K562 (cell line): ENCODE measurements around the gene BCL11A. TPM values are rescaled to one million over a fixed set of nuclear protein-coding genes. Genes with fewer than 3 reads are reported as not detected.
A peak's percentile ranks its signal among the peaks of the same experiment; 100 is the strongest.

Experiments
- ATAC-seq: fragments of 200-7000 bp; cut with Tn5 transposase; 3 replicates; pipeline ENCODE4 v1.9.1; 2020; ENCODE audit warnings: moderate library complexity
- BruUV-seq: library from RNA; stranded (reverse); fragments of 400-500 nt; replicated peaks from 2 replicates; lab custom pipeline; 2021; lab: Mats Ljungman, UMichigan
- CTCF ChIA-PET: fragments of 300-600 bp; formaldehyde crosslinking; extraction: SDS; loops from one replicate; lab custom pipeline; 2021; ENCODE audit warnings: low intra/inter-chr PET ratio; lab: Yijun Ruan, JAX
- POLR2A ChIA-PET: fragments of 300-600, 350-650 bp; sonication (Branson Sonifier 250); formaldehyde crosslinking; extraction: SDS; loops from one replicate; lab custom pipeline; 2021; ENCODE audit warnings: antibody characterized with exemption, inconsistent platforms; lab: Yijun Ruan, JAX
- DNase-seq, 4 experiments: peaks; one replicate each; pipeline versions ENCODE4 v3.0.0 to v3.0.0-alpha.2; 2011 to 2018; ENCODE audit warnings: low spot score in 3 of 4, mixed read lengths in 3 of 4; ENCODE audit errors: extremely low read depth in 1 of 4
- FAIRE-seq: peaks from 2 replicates; lab custom pipeline; 2011; peaks lifted over from hg19 to GRCh38; lab: Jason Lieb, UNC
- H2AFZ ChIP-seq: 2 replicates; pipeline ENCODE4 v1.6.0; 2011; ENCODE audit warnings: low read depth, low read length, control low read depth, inconsistent platforms
- H3K27ac ChIP-seq: fragments of 200-600 bp; 3 replicates; pipeline ENCODE4 v1.8.0; 2011; ENCODE audit warnings: low read depth, mild to moderate bottlenecking, control low read depth, inconsistent platforms, low read length, moderate library complexity, mixed read lengths; ENCODE audit errors: extremely low read depth
- H3K27me3 ChIP-seq, 2 experiments: fragments of 300-600 bp in 1 of 2; 2 replicates in 1 of 2; 3 replicates in 1 of 2; pipeline versions ENCODE4 v1.6.0 to v1.8.0; 2011; ENCODE audit warnings: inconsistent platforms in 2 of 2, low read length in 2 of 2, mild to moderate bottlenecking in 1 of 2, mixed read lengths in 1 of 2, moderate library complexity in 1 of 2; ENCODE audit not compliant: control insufficient read depth in 2 of 2, insufficient read depth in 2 of 2
- H3K36me3 ChIP-seq: fragments of 300-600 bp; 3 replicates; pipeline ENCODE4 v1.8.0; 2011; ENCODE audit warnings: mild to moderate bottlenecking, low read length, inconsistent platforms; ENCODE audit not compliant: control insufficient read depth, insufficient read depth
- H3K4me1 ChIP-seq, 2 experiments: fragments of 200-600 bp in 1 of 2; replicated peaks in 1 of 2; 2 replicates in 1 of 2; 3 replicates in 1 of 2; pipeline versions ENCODE4 v1.5.1 to v1.8.0; 2011; ENCODE audit warnings: inconsistent platforms in 2 of 2, low read length in 2 of 2, mild to moderate bottlenecking in 1 of 2, mixed read lengths in 1 of 2, moderate library complexity in 1 of 2; ENCODE audit not compliant: control insufficient read depth in 2 of 2, insufficient read depth in 2 of 2
- H3K4me2 ChIP-seq: 2 replicates; pipeline ENCODE4 v1.6.1; 2011; ENCODE audit warnings: low read length, control low read depth, inconsistent platforms, mixed read lengths; ENCODE audit not compliant: insufficient read depth
- H3K4me3 ChIP-seq: fragments of 200-600 bp; sonication (generic), shearing (Covaris generic); 2 replicates; pipeline ENCODE4 v1.5.1; 2016; ENCODE audit warnings: control low read depth, inconsistent platforms
- H3K79me2 ChIP-seq: fragments of 200-600 bp; 3 replicates; pipeline ENCODE4 v1.8.0; 2011; ENCODE audit warnings: low read length, inconsistent platforms; ENCODE audit not compliant: control insufficient read depth, insufficient read depth
- H3K9ac ChIP-seq, 2 experiments: 2 replicates each; pipeline versions ENCODE4 v1.6.0 to v1.6.1; 2011; ENCODE audit warnings: low read depth in 2 of 2, low read length in 2 of 2, control low read depth in 1 of 2, inconsistent platforms in 1 of 2, mild to moderate bottlenecking in 1 of 2, mixed read lengths in 1 of 2; ENCODE audit not compliant: insufficient read depth in 1 of 2
- H3K9me1 ChIP-seq: one replicate; pipeline ENCODE4 v1.6.0; 2011; ENCODE audit warnings: inconsistent platforms, mild to moderate bottlenecking, low read length, moderate library complexity; ENCODE audit not compliant: control insufficient read depth, insufficient read depth
- H3K9me3 ChIP-seq: replicated peaks from 2 replicates; pipeline ENCODE4 v1.5.1; 2011; ENCODE audit warnings: low read depth, low read length, inconsistent platforms; ENCODE audit not compliant: control insufficient read depth, insufficient read depth
- H4K20me1 ChIP-seq: replicated peaks from 2 replicates; pipeline ENCODE4 v1.6.1; 2011; ENCODE audit warnings: low read length, inconsistent platforms, mixed read lengths; ENCODE audit not compliant: control insufficient read depth, insufficient read depth
- CREM ChIP-seq: IDR thresholded peaks from 2 replicates; pipeline ENCODE4 v1.6.1; 2014; ENCODE audit warnings: antibody characterized with exemption, low read depth
- WHSC1 ChIP-seq: IDR thresholded peaks from one replicate; pipeline ENCODE4 v1.6.1; 2012; ENCODE audit warnings: low read length, control low read depth, inconsistent platforms
- ZBTB1 ChIP-seq: sonication (generic); formaldehyde crosslinking; IDR thresholded peaks from 2 replicates; pipeline ENCODE4 v1.8.1; 2023; ENCODE audit warnings: missing genetic modification reagents, low read depth, mild to moderate bottlenecking, borderline replicate concordance
- ZBTB7A ChIP-seq: IDR thresholded peaks from 2 replicates; pipeline ENCODE4 v1.6.1; 2011; ENCODE audit warnings: low read depth, mild to moderate bottlenecking, low read length, moderate library complexity, borderline replicate concordance; ENCODE audit not compliant: control insufficient read depth
- ZNF316 ChIP-seq: fragments of 450-650 bp; IDR thresholded peaks from 2 replicates; pipeline ENCODE4 v1.6.1; 2016
- WGBS: fragments of 100-300 bp; shearing (Covaris generic); methylation state at CpG from one replicate; pipeline ENCODE4 v1.1.6; 2016; ENCODE audit warnings: low coverage, mixed read lengths; ENCODE audit not compliant: insufficient coverage; ENCODE audit errors: missing lambda C conversion rate; 5-methylcytosine and 5-hydroxymethylcytosine counted together
- in situ Hi-C: fragments of 300-500 bp; cut with MboI; formaldehyde crosslinking; loops from 4 replicates; pipeline ENCODE4 v1.15.0; 2018; ENCODE audit warnings: inconsistent platforms, mixed read lengths
- intact Hi-C: fragments of 100-400 bp; cut with micrococcal nuclease; formaldehyde crosslinking; loops from 2 replicates; pipeline ENCODE4 v1.14.2; 2022
- polyA plus RNA-seq, 8 experiments: library from polyadenylated mRNA; depleted of rRNA in 4 of 8; stranded (reverse) in 5 of 8; unstranded in 3 of 8; fragments of >200 nt; fragmentation: Nextera tagmentation in 2 of 8; fragmentation: Illumina TruSeq in 1 of 8; extraction: Ambion mirVana in 2 of 8; extraction: Trizol in 1 of 8; gene quantifications; 2 replicates each; pipeline versions ENCODE4 v1.2.1 to v1.2.3, GENCODE V29; 2011 to 2014; ENCODE audit warnings: inconsistent platforms in 1 of 8, missing spikeins in 1 of 8
- total RNA-seq, 7 experiments: library from RNA; depleted of rRNA in 6 of 7; stranded (reverse); fragments of >200 nt in 6 of 7; fragmentation: Illumina TruSeq in 2 of 7; extraction: Trizol in 2 of 7; gene quantifications; 2 replicates each; pipeline versions ENCODE4 v1.2.1 to v1.2.3, GENCODE V29; 2011 to 2021; ENCODE audit warnings: low replicate concordance in 1 of 7
- TF ChIP-seq, protein P1 (sequence below), 2 experiments: fragments of 450-650 bp; IDR thresholded peaks; 2 replicates each; pipeline ENCODE4 v1.6.1; 2016; ENCODE audit warnings: mild to moderate bottlenecking in 2 of 2, borderline replicate concordance in 1 of 2, low read depth in 1 of 2, moderate library complexity in 1 of 2

The BCL11A gene
- total and polyA plus RNA-seq, 9 of the 15 experiments (the other 6 are each of a cell fraction or from before 2014, with no cell fraction given) = 0.13 TPM; not detected in 8

DNA sequence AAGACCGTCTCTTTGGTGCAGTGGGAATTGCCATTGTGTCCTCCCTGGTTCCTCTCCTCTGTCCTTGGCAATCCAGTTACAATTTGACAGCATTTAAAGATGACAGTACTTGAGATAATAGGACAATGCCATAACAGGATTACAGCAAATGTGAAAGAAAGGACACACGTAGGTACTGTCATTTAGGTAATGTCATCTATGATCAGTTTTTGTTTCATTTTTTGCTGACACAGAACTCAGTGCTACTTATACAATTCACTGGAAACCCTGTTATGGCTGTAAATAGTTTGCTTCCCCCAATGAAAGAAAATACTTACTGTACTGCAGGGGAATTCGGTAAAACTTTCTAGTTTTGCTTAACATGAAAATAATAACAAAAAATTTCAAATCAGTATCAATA, 65.2 kb downstream of the BCL11A start:
- BruUV-seq = no TSS peak
- ATAC-seq = no peak
- no peak overlapping the region for H3K27ac ChIP-seq
- CTCF ChIA-PET = no interaction called here
- no peaks in the 10 kb centered on the region for H3K36me3 ChIP-seq
- H3K27me3 ChIP-seq = peaks cover 0 to 6% of the 10 kb centered on the region in 2 experiments; a peak in 3 of 5 replicates
- 0% methylated on average over 3 of the region's 3 CpGs for WGBS
- no peaks in the 10 kb centered on the region for H3K9me1 ChIP-seq
- in situ Hi-C loops (no loop called here), intact Hi-C loops (no loop called here)
- DNase-seq = no peak
- 0 out of 2 replicates have a peak, but pooled peaks have one; percentile 29 for TF ChIP-seq ZNF316
- no peak for TF ChIP-seq ZBTB1 (CRISPR knock-in tag)
- TF ChIP-seq WHSC1 = no peak
- TF ChIP-seq, all 486 proteins: peak for 1
- no peaks in the 10 kb centered on the region for H3K9me3 ChIP-seq
- no peak overlapping the region for H2AFZ ChIP-seq
- H3K4me3 ChIP-seq = no peak overlapping the region
- H3K4me1 ChIP-seq = no peaks in the 10 kb centered on the region
- no peak overlapping the region for H3K4me2 ChIP-seq
- no peak overlapping the region for H3K9ac ChIP-seq
- H3K79me2 ChIP-seq = no peaks in the 10 kb centered on the region
- no peak for FAIRE-seq
- H4K20me1 ChIP-seq = no peaks in the 10 kb centered on the region
- POLR2A ChIA-PET = interaction anchor here (1.4 kb wide), 1 partner anchor 40 kb away, joined by 3 read pairs; no protein-coding TSS in a partner anchor

DNA sequence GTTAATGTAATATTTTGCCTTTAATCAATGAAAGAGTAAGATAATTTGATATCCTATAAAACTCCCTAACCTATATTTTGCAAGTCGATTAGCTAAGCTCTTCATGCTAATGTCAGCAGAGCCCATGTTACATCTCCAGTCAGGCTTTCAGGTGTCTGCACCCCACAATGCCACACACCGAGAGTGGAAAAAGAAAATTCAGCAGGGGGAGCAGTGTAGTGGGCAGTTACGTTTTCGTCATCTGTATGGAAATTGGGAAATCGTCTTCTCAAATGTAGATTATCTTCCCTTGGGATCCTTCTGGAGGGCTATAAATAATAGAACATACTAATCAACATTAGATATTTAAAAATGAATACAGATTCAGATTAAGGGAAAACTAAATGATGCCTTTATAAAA, 66.3 kb downstream of the BCL11A start:
- no peaks in the 10 kb centered on the region for H4K20me1 ChIP-seq
- H3K9me3 ChIP-seq = no peaks in the 10 kb centered on the region
- POLR2A ChIA-PET = interaction anchor here (0.6 to 0.9 kb wide), 2 partner anchors 9 to 41 kb away, joined by 3 read pairs; no protein-coding TSS in a partner anchor
- no peak overlapping the region for H3K4me3 ChIP-seq
- CTCF ChIA-PET = no interaction called here
- in situ Hi-C loops = no loop called here
- no peak overlapping the region for H3K9ac ChIP-seq
- intact Hi-C loops = no loop called here
- BruUV-seq = no TSS peak
- H3K4me2 ChIP-seq = no peak overlapping the region
- no peak for DNase-seq
- H3K4me1 ChIP-seq = no peaks in the 10 kb centered on the region
- H3K9me1 ChIP-seq = no peaks in the 10 kb centered on the region
- H2AFZ ChIP-seq = no peak overlapping the region
- H3K36me3 ChIP-seq = no peaks in the 10 kb centered on the region
- H3K27ac ChIP-seq = no peak overlapping the region
- 0% methylated on average over 5 of the region's 5 CpGs for WGBS
- peaks cover 0 to 6% of the 10 kb centered on the region in 2 experiments; a peak in 3 of 5 replicates for H3K27me3 ChIP-seq
- no peaks in the 10 kb centered on the region for H3K79me2 ChIP-seq
- no peak for ATAC-seq
- FAIRE-seq = no peak
- TF ChIP-seq, protein P1, sequence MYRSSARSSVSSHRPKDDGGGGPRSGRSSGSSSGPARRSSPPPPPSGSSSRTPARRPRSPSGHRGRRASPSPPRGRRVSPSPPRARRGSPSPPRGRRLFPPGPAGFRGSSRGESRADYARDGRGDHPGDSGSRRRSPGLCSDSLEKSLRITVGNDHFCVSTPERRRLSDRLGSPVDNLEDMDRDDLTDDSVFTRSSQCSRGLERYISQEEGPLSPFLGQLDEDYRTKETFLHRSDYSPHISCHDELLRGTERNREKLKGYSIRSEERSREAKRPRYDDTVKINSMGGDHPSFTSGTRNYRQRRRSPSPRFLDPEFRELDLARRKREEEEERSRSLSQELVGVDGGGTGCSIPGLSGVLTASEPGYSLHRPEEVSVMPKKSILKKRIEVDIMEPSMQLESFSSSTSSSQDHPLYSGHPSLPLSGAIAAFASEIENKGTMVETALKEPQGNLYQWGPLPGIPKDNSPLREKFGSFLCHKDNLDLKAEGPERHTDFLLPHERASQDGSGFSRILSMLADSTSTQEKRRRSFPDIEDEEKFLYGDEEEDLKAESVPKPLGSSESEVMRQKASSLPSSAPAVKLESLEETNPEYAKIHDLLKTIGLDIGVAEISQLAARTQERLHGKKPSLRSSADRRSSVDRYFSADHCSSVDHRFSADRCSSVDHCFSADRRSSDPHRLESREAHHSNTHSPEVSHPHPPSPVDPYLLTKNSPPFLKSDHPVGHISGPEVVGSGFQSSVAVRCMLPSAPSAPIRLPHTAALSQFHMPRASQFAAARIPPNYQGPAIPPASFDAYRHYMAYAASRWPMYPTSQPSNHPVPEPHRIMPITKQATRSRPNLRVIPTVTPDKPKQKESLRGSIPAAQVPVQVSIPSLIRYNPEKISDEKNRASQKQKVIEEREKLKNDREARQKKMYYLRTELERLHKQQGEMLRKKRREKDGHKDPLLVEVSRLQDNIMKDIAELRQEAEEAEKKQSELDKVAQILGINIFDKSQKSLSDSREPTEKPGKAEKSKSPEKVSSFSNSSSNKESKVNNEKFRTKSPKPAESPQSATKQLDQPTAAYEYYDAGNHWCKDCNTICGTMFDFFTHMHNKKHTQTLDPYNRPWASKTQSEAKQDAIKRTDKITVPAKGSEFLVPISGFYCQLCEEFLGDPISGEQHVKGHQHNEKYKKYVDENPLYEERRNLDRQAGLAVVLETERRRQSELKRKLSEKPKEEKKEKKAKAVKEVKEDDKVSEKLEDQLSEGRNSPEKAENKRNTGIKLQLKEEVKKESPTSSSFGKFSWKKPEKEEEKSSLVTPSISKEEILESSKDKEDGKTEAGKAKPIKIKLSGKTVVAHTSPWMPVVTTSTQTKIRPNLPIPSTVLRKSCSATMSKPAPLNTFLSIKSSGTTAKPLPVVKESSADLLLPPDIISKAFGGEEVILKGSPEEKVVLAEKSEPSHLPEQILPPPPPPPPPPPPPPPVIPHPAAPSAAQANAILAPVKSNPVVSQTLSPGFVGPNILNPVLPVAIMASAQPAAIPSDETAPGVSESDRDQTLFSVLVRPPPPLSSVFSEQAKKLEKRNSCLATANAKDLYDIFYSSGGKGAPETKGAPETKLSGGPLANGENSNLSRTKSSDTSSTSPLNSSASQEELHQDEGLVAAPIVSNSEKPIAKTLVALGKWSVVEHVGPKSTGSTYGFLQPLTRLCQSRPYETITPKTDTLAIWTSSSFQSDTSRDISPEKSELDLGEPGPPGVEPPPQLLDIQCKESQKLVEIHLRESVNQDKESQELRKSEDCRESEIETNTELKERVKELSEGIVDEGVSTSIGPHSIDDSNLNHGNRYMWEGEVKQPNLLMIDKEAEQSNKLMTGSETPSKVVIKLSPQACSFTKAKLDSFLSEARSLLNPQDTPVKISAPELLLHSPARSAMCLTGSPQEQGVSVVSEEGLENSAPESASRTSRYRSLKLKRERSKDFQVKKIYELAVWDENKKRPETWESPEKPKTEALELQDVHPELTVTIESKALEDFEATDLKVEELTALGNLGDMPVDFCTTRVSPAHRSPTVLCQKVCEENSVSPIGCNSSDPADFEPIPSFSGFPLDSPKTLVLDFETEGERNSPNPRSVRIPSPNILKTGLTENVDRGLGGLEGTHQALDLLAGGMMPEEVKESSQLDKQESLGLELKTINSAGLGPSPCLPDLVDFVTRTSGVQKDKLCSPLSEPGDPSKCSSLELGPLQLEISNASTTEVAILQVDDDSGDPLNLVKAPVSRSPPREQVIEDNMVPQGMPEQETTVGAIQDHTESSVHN (IDR thresholded peaks at IDR 0.05; ENCODE audit: borderline replicate concordance in 1 of 2, low read depth in 1 of 2) = no peak
- TF ChIP-seq CREM (no peak), ZBTB7A (no peak)
